NCI-H2227 treated with DMSO at 0.1 percent for 48 hours (cell line): Measurements from ENCODE around the gene PLPP3.

Source experiments
- DNase-seq: peaks from one replicate; lab custom pipeline; 2025; lab: John Stamatoyannopoulos, UW

The PLPP3 gene

GRCh38 chr1:56462209-56462608, 117.2 kb downstream of the PLPP3 start:
- no peak for DNase-seq

- DNase-seq: no peak
Observed at GRCh38 chr1:56461158-56462127, 117.9 kb downstream of the PLPP3 start.

GRCh38 chr1:56459260-56459659, 120.1 kb downstream of the PLPP3 start:
- DNase-seq: no peak

GRCh38 chr1:56457756-56458375, 121.5 kb downstream of the PLPP3 start:
- no peak for DNase-seq

GRCh38 chr1:56456435-56457101, 122.8 kb downstream of the PLPP3 start:
- no peak for DNase-seq

- no peak for DNase-seq
Observed at GRCh38 chr1:56453417-56454078, 125.8 kb downstream of the PLPP3 start.

GRCh38 chr1:56453016-56453415, 126.3 kb downstream of the PLPP3 start:
- no peak for DNase-seq

GRCh38 chr1:56452027-56453011, 127.0 kb downstream of the PLPP3 start:
- no peak for DNase-seq

GRCh38 chr1:56451491-56451890, 127.9 kb downstream of the PLPP3 start:
- no peak for DNase-seq

- DNase-seq: no peak
Observed at GRCh38 chr1:56450004-56450666, 129.2 kb downstream of the PLPP3 start.

- DNase-seq: no peak
Observed at GRCh38 chr1:56448529-56449300, 130.6 kb downstream of the PLPP3 start.

GRCh38 chr1:56447823-56448222, 131.5 kb downstream of the PLPP3 start:
- no peak for DNase-seq

GRCh38 chr1:56446531-56447098, 132.7 kb downstream of the PLPP3 start:
- DNase-seq: no peak

GRCh38 chr1:56444960-56445646, 134.3 kb downstream of the PLPP3 start:
- DNase-seq: no peak
